HG03139 (cell line): ENCODE results near the gene KCNJ11.

ENCODE experiments used
- ATAC-seq: cut with Tn5 transposase; IDR thresholded peaks from one replicate; pipeline ENCODE4 v1.9.1; 2021; ENCODE audit not compliant: unreplicated experiment

The KCNJ11 gene

GRCh38 chr11:17392872-17393271 lies 4.4 kb upstream of the KCNJ11 start:
- ATAC-seq = no peak

GRCh38 chr11:17391493-17392355 lies 3.3 kb upstream of the KCNJ11 start:
- ATAC-seq = no peak

GRCh38 chr11:17389957-17390649 lies 1.6 kb upstream of the KCNJ11 start:
- no peak for ATAC-seq

- peak; percentile 58 for ATAC-seq
These were observed 925 bp upstream of the KCNJ11 start for GRCh38 chr11:17389211-17389956.

- ATAC-seq = no peak
These were observed 648 bp downstream of the KCNJ11 start for GRCh38 chr11:17387811-17388210.

- ATAC-seq = no peak
These were observed 1.2 kb downstream of the KCNJ11 start for GRCh38 chr11:17387254-17387653.

GRCh38 chr11:17386331-17387084 lies 2.0 kb downstream of the KCNJ11 start:
- no peak for ATAC-seq

- ATAC-seq = no peak
These were observed 2.5 kb downstream of the KCNJ11 start for GRCh38 chr11:17385926-17386325.

- ATAC-seq = no peak
These were observed 3.0 kb downstream of the KCNJ11 start for GRCh38 chr11:17385492-17385891.

- ATAC-seq = no peak
These were observed 4.4 kb downstream of the KCNJ11 start for GRCh38 chr11:17384002-17384511.

- ATAC-seq = no peak
These were observed 5.0 kb downstream of the KCNJ11 start for GRCh38 chr11:17383461-17383860.

GRCh38 chr11:17382046-17382728 lies 6.3 kb downstream of the KCNJ11 start:
- no peak for ATAC-seq

GRCh38 chr11:17381156-17381555 lies 7.3 kb downstream of the KCNJ11 start:
- no peak for ATAC-seq

- no peak for ATAC-seq
These were observed 8.9 kb downstream of the KCNJ11 start for GRCh38 chr11:17379383-17380180.

GRCh38 chr11:17378655-17379054 lies 9.8 kb downstream of the KCNJ11 start:
- no peak for ATAC-seq

GRCh38 chr11:17376493-17376892 lies 12.0 kb downstream of the KCNJ11 start:
- no peak for ATAC-seq

- ATAC-seq = no peak
These were observed 12.9 kb downstream of the KCNJ11 start for GRCh38 chr11:17375547-17375946.

- no peak for ATAC-seq
These were observed 16.8 kb downstream of the KCNJ11 start for GRCh38 chr11:17371614-17372013.

GRCh38 chr11:17369684-17370243 lies 18.7 kb downstream of the KCNJ11 start:
- no peak for ATAC-seq
